Keratinocyte (primary cell): ENCODE data around the gene DCLK2. TPM values are rescaled to one million over a fixed set of nuclear protein-coding genes. Genes with fewer than 3 reads are reported as not detected.

ENCODE experiments used
- DNase-seq: peaks from one replicate; pipeline ENCODE4 v3.0.0-alpha.2; 2011; ENCODE audit warnings: low read depth, missing footprints, low spot score
- FAIRE-seq: peaks from 2 replicates; lab custom pipeline; 2011; peaks lifted over from hg19 to GRCh38; lab: Jason Lieb, UNC
- H2AFZ ChIP-seq: 2 replicates; pipeline ENCODE4 v1.6.0; 2012; ENCODE audit warnings: low read length, control low read depth, inconsistent platforms; ENCODE audit not compliant: control insufficient read depth
- H3K27ac ChIP-seq: 2 replicates; pipeline ENCODE4 v1.5.1; 2011; ENCODE audit warnings: low read length; ENCODE audit not compliant: control insufficient read depth, insufficient read depth
- H3K27me3 ChIP-seq: 3 replicates; pipeline ENCODE4 v1.6.0; 2011; ENCODE audit warnings: low read length; ENCODE audit not compliant: control insufficient read depth, insufficient read depth; ENCODE audit errors: extremely low read depth
- H3K36me3 ChIP-seq, 2 experiments: 2 replicates in 1 of 2; 3 replicates in 1 of 2; pipeline ENCODE4 v1.5.1; 2011; ENCODE audit warnings: low read length in 2 of 2, mild to moderate bottlenecking in 1 of 2; ENCODE audit not compliant: control insufficient read depth in 2 of 2, insufficient read depth in 2 of 2; ENCODE audit errors: extremely low read depth in 1 of 2
- H3K4me1 ChIP-seq: 3 replicates; pipeline ENCODE4 v1.5.1; 2011; ENCODE audit warnings: low read length; ENCODE audit not compliant: control insufficient read depth, insufficient read depth; ENCODE audit errors: extremely low read depth
- H3K4me2 ChIP-seq: 3 replicates; pipeline ENCODE4 v1.6.0; 2011; ENCODE audit warnings: low read depth, low read length; ENCODE audit not compliant: control insufficient read depth, insufficient read depth; ENCODE audit errors: extremely low read depth
- H3K4me3 ChIP-seq, 3 experiments: fragments of 200-600 bp in 1 of 3; sonication (generic) in 1 of 3; 2 replicates in 2 of 3; 3 replicates in 1 of 3; pipeline ENCODE4 v1.5.1; 2011 to 2016; ENCODE audit warnings: low read length in 3 of 3, mild to moderate bottlenecking in 3 of 3, control low read depth in 2 of 3, inconsistent platforms in 1 of 3, low read depth in 1 of 3, mixed read lengths in 1 of 3, mixed run types in 1 of 3, moderate library complexity in 1 of 3; ENCODE audit not compliant: control insufficient read depth in 2 of 3, insufficient read depth in 2 of 3; ENCODE audit errors: extremely low read depth in 1 of 3
- H3K79me2 ChIP-seq: 2 replicates; pipeline ENCODE4 v1.6.0; 2012; ENCODE audit warnings: low read length; ENCODE audit not compliant: control insufficient read depth, insufficient read depth
- H3K9ac ChIP-seq: 3 replicates; pipeline ENCODE4 v1.6.0; 2011; ENCODE audit warnings: low read length; ENCODE audit not compliant: control insufficient read depth, insufficient read depth; ENCODE audit errors: extremely low read depth
- H3K9me1 ChIP-seq: 3 replicates; pipeline ENCODE4 v1.6.0; 2011; ENCODE audit warnings: low read length; ENCODE audit not compliant: control insufficient read depth, insufficient read depth; ENCODE audit errors: extremely low read depth
- H3K9me3 ChIP-seq: 2 replicates; pipeline ENCODE4 v1.5.1; 2012; ENCODE audit warnings: low read depth, low read length; ENCODE audit not compliant: control insufficient read depth
- H4K20me1 ChIP-seq: 3 replicates; pipeline ENCODE4 v1.6.0; 2011; ENCODE audit warnings: low read length; ENCODE audit not compliant: control insufficient read depth, insufficient read depth; ENCODE audit errors: extremely low read depth
- EZH2 ChIP-seq: IDR thresholded peaks from one replicate; pipeline ENCODE4 v1.6.1; 2012; ENCODE audit warnings: inconsistent platforms, mild to moderate bottlenecking, low read length, moderate library complexity
- dilution Hi-C: fragments of 300-500 bp; cut with MboI; formaldehyde crosslinking; loops from one replicate; pipeline ENCODE4 v1.7.0; 2020; ENCODE audit warnings: low sequenced_read_pairs; ENCODE audit not compliant: extremely low pct_ligation_motif_present
- polyA plus RNA-seq, 5 experiments: library from polyadenylated mRNA; depleted of rRNA in 3 of 5; stranded (reverse) in 3 of 5; stranded (forward) in 1 of 5; unstranded in 1 of 5; fragments of >200 nt; gene quantifications; 1 replicate in 1 of 5; 2 replicates in 3 of 5; 3 replicates in 1 of 5; pipeline versions ENCODE4 v1.2.1 to v1.2.3, GENCODE V29; 2011 to 2012; ENCODE audit warnings: missing spikeins in 2 of 5, low read depth in 1 of 5, low replicate concordance in 1 of 5
- TF ChIP-seq, protein P1 (sequence below), 3 experiments: IDR thresholded peaks in 1 of 3; conservative IDR thresholded peaks in 1 of 3; optimal IDR thresholded peaks in 1 of 3; 2 replicates in 2 of 3; 3 replicates in 1 of 3; pipeline versions ENCODE3 to v1.5.1; 2011; ENCODE audit warnings: low read length in 3 of 3, mild to moderate bottlenecking in 3 of 3, moderate library complexity in 2 of 3, control low read depth in 1 of 3, inconsistent platforms in 1 of 3; ENCODE audit not compliant: insufficient read depth in 2 of 3; ENCODE audit errors: extremely low read depth in 1 of 3

The DCLK2 gene
- polyA plus RNA-seq, 1 donor (not counting 4 experiments of a cell fraction or from before 2014, with no cell fraction given), result 0.07 TPM

DNA sequence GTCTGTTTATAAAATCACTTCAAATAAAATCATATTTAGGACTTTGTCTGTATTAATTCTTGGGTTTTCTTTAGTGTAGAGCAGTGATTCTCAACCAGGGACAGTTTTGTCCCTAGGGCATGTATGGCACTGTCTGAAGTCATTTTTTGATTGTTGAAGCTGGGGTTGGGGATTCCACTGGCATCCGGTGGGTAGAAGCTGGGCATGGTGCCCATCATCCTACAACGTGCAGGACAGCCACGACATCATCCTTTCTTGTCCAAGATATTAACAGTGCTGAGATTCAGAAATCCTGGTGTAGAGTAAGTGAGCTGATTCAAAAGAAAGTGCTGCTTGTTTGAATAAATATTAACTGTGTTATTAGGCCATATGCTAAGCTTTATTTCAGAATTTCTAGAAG, 28.6 kb downstream of the DCLK2 start:
- FAIRE-seq (no peak), DNase-seq (no peak)
- Histone ChIP-seq H3K27ac (no peak overlapping the region), H3K27me3 (peaks cover 2% of the 10 kb centered on the region), H3K79me2 (no peaks in the 10 kb centered on the region), H3K9ac (no peak overlapping the region), H3K4me1 (peaks cover 3% of the 10 kb centered on the region), H3K4me2 (no peak overlapping the region), H3K4me3 (no peak overlapping the region), H2AFZ (no peak overlapping the region), H3K9me3 (no peaks in the 10 kb centered on the region), H3K36me3 (no peaks in the 10 kb centered on the region), H4K20me1 (no peaks in the 10 kb centered on the region), H3K9me1 (no peaks in the 10 kb centered on the region)
- no peak for TF ChIP-seq EZH2
- TF ChIP-seq, protein P1, sequence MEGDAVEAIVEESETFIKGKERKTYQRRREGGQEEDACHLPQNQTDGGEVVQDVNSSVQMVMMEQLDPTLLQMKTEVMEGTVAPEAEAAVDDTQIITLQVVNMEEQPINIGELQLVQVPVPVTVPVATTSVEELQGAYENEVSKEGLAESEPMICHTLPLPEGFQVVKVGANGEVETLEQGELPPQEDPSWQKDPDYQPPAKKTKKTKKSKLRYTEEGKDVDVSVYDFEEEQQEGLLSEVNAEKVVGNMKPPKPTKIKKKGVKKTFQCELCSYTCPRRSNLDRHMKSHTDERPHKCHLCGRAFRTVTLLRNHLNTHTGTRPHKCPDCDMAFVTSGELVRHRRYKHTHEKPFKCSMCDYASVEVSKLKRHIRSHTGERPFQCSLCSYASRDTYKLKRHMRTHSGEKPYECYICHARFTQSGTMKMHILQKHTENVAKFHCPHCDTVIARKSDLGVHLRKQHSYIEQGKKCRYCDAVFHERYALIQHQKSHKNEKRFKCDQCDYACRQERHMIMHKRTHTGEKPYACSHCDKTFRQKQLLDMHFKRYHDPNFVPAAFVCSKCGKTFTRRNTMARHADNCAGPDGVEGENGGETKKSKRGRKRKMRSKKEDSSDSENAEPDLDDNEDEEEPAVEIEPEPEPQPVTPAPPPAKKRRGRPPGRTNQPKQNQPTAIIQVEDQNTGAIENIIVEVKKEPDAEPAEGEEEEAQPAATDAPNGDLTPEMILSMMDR (optimal IDR thresholded peaks at IDR 0.05 in 1 of 3, IDR thresholded peaks at IDR 0.05 in 1 of 3, conservative IDR thresholded peaks at IDR 0.05 in 1 of 3; ENCODE audit: extremely low read depth in 1 of 3, insufficient read depth in 2 of 3, low read length in 3 of 3), result no peak
- dilution Hi-C loops, result no loop called here

DNA sequence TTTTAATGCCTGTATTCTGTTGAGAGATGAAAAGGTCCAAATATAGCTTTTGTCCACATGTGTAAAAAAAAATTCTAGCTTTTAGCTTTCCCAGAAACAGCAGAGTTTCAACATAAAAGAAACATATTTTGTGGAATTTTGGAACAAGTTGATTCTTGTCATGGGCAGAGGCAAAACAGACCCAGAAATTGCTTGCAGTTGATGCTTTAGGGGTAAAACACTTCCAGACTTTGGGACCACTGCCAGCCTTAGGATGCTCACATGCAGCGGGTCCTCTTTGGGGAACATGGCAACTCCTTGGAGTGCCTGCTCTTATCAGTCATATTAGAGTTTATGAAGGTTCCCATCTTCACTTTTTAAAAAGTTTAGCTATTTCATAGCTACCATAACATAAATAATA, 30.4 kb downstream of the DCLK2 start:
- Histone ChIP-seq H3K27me3 (no peaks in the 10 kb centered on the region), H3K4me2 (no peak overlapping the region), H3K9me3 (no peaks in the 10 kb centered on the region), H3K79me2 (no peaks in the 10 kb centered on the region), H3K27ac (no peak overlapping the region), H3K36me3 (no peaks in the 10 kb centered on the region), H2AFZ (no peak overlapping the region), H3K9me1 (no peaks in the 10 kb centered on the region), H3K4me1 (peaks cover 3% of the 10 kb centered on the region), H3K4me3 (no peak overlapping the region), H4K20me1 (no peaks in the 10 kb centered on the region), H3K9ac (no peak overlapping the region)
- no peak for FAIRE-seq
- DNase-seq, result no peak
- dilution Hi-C loops, result no loop called here
- TF ChIP-seq, protein P1 (optimal IDR thresholded peaks at IDR 0.05 in 1 of 3, IDR thresholded peaks at IDR 0.05 in 1 of 3, conservative IDR thresholded peaks at IDR 0.05 in 1 of 3; ENCODE audit: extremely low read depth in 1 of 3, insufficient read depth in 2 of 3, low read length in 3 of 3), result no peak
- TF ChIP-seq EZH2, result no peak
